ENCODE results near the gene KIRREL3.
"Not testable (repeated sequence)": the region's sequence is repeated elsewhere in the genome, so short reads cannot be mapped to it uniquely, and the experiment has no call there.

The KIRREL3 gene

GRCh38 chr11:126403022-126403581 is 597.5 kb downstream of the KIRREL3 start:
- no peak for DNase-seq (ENCODE audit: low spot score)

- no peak for DNase-seq (ENCODE audit: low spot score)
Measured at GRCh38 chr11:126400479-126400878, 600.1 kb downstream of the KIRREL3 start.

- DNase-seq (ENCODE audit: low spot score), result no peak
Measured at GRCh38 chr11:126400019-126400418, 600.6 kb downstream of the KIRREL3 start.

- DNase-seq (ENCODE audit: low spot score), result no peak
Measured at GRCh38 chr11:126398721-126399120, 601.8 kb downstream of the KIRREL3 start.

GRCh38 chr11:126398296-126398695 is 602.3 kb downstream of the KIRREL3 start:
- no peak for DNase-seq (ENCODE audit: low spot score)

- DNase-seq (ENCODE audit: low spot score), result no peak
Measured at GRCh38 chr11:126396965-126397364, 603.6 kb downstream of the KIRREL3 start.

- not testable (repeated sequence) for DNase-seq (ENCODE audit: low spot score)
Measured at GRCh38 chr11:126396266-126396665, 604.3 kb downstream of the KIRREL3 start.

GRCh38 chr11:126395784-126396183 is 604.8 kb downstream of the KIRREL3 start:
- DNase-seq (ENCODE audit: low spot score), result not testable (repeated sequence)

- DNase-seq (ENCODE audit: low spot score), result not testable (repeated sequence)
Measured at GRCh38 chr11:126394634-126395072, 605.9 kb downstream of the KIRREL3 start.

- no peak for DNase-seq (ENCODE audit: low spot score)
Measured at GRCh38 chr11:126394036-126394435, 606.5 kb downstream of the KIRREL3 start.

- no peak for DNase-seq (ENCODE audit: low spot score)
Measured at GRCh38 chr11:126393143-126393542, 607.4 kb downstream of the KIRREL3 start.

- no peak for DNase-seq (ENCODE audit: low spot score)
Measured at GRCh38 chr11:126392633-126393013, 607.9 kb downstream of the KIRREL3 start.

- no peak for DNase-seq (ENCODE audit: low spot score)
Measured at GRCh38 chr11:126391970-126392632, 608.5 kb downstream of the KIRREL3 start.

GRCh38 chr11:126391286-126391954 is 609.1 kb downstream of the KIRREL3 start:
- no peak for DNase-seq (ENCODE audit: low spot score)

- DNase-seq (ENCODE audit: low spot score), result no peak
Measured at GRCh38 chr11:126390272-126390867, 610.2 kb downstream of the KIRREL3 start.

- no peak for DNase-seq (ENCODE audit: low spot score)
Measured at GRCh38 chr11:126387857-126388256, 612.7 kb downstream of the KIRREL3 start.

GRCh38 chr11:126386729-126387071 is 613.9 kb downstream of the KIRREL3 start:
- DNase-seq (ENCODE audit: low spot score), result not testable (repeated sequence)

- no peak for DNase-seq (ENCODE audit: low spot score)
Measured at GRCh38 chr11:126385991-126386728, 614.4 kb downstream of the KIRREL3 start.

- DNase-seq (ENCODE audit: low spot score), result no peak
Measured at GRCh38 chr11:126384449-126385070, 616.0 kb downstream of the KIRREL3 start.

GRCh38 chr11:126383339-126384335 is 616.9 kb downstream of the KIRREL3 start:
- no peak for DNase-seq (ENCODE audit: low spot score)

- DNase-seq (ENCODE audit: low spot score), result not testable (repeated sequence)
Measured at GRCh38 chr11:126382641-126383040, 617.9 kb downstream of the KIRREL3 start.
